HG02943 (cell line): ENCODE measurements around the gene RIN3.

Source experiments
- ATAC-seq: cut with Tn5 transposase; IDR thresholded peaks from one replicate; pipeline ENCODE4 v1.9.1; 2021; ENCODE audit warnings: mild to moderate bottlenecking, low read depth, moderate library complexity; ENCODE audit not compliant: unreplicated experiment

Gene RIN3

GRCh38 chr14:92506231-92506630, 7.3 kb upstream of the RIN3 start:
- no peak for ATAC-seq

GRCh38 chr14:92507174-92507768, 6.3 kb upstream of the RIN3 start:
- no peak for ATAC-seq

GRCh38 chr14:92510972-92511371, 2.6 kb upstream of the RIN3 start:
- no peak for ATAC-seq

GRCh38 chr14:92511453-92512238, 1.9 kb upstream of the RIN3 start:
- ATAC-seq = no peak

- no peak for ATAC-seq
These were observed 776 bp upstream of the RIN3 start for GRCh38 chr14:92512807-92513203.

- ATAC-seq = peak; percentile 26
These were observed 624 bp downstream of the RIN3 start for GRCh38 chr14:92513966-92514843.

- ATAC-seq = no peak
These were observed 1.4 kb downstream of the RIN3 start for GRCh38 chr14:92514844-92515514.

- no peak for ATAC-seq
These were observed 2.2 kb downstream of the RIN3 start for GRCh38 chr14:92515546-92516343.

- ATAC-seq = no peak
These were observed 2.9 kb downstream of the RIN3 start for GRCh38 chr14:92516344-92516965.

GRCh38 chr14:92516966-92517506, 3.5 kb downstream of the RIN3 start:
- ATAC-seq = no peak

- no peak for ATAC-seq
These were observed 4.2 kb downstream of the RIN3 start for GRCh38 chr14:92517761-92518160.

GRCh38 chr14:92519246-92520101, 5.9 kb downstream of the RIN3 start:
- ATAC-seq = no peak

- ATAC-seq = no peak
These were observed 6.8 kb downstream of the RIN3 start for GRCh38 chr14:92520102-92521057.

GRCh38 chr14:92521058-92521415, 7.5 kb downstream of the RIN3 start:
- no peak for ATAC-seq

GRCh38 chr14:92523752-92524151, 10.2 kb downstream of the RIN3 start:
- ATAC-seq = no peak

- ATAC-seq = no peak
These were observed 11.1 kb downstream of the RIN3 start for GRCh38 chr14:92524602-92525185.
